Measurements from ENCODE around the gene LDLRAD4. TPM values are rescaled to one million over a fixed set of nuclear protein-coding genes. Genes with fewer than 3 reads are reported as not detected.
A peak's percentile ranks its signal among the peaks of the same experiment; 100 is the strongest.

The LDLRAD4 gene
- total RNA-seq, 1 donor = under 0.01 TPM

GRCh38 chr18:13180614-13181375 is 37.8 kb upstream of the LDLRAD4 start:
- no peak for DNase-seq (ENCODE audit: insufficient read length, low spot score, missing footprints)
- Histone ChIP-seq H3K4me2 (ENCODE audit: insufficient read depth, low read length) (no peak overlapping the region), H3K27ac (ENCODE audit: low read depth, low read length) (no peak overlapping the region), H3K4me1 (ENCODE audit: insufficient read depth, low read length) (no peaks in the 10 kb centered on the region), H2AFZ (ENCODE audit: low read length) (no peak overlapping the region), H3K9me3 (ENCODE audit: low read depth, low read length) (no peaks in the 10 kb centered on the region), H3K79me2 (ENCODE audit: insufficient read depth, low read length) (no peaks in the 10 kb centered on the region), H3K36me3 (ENCODE audit: insufficient read depth, low read length) (no peaks in the 10 kb centered on the region), H4K20me1 (ENCODE audit: insufficient read depth, low read length) (no peaks in the 10 kb centered on the region), H3K4me3 (ENCODE audit: insufficient read depth, low read length) (no peak overlapping the region), H3K27me3 (ENCODE audit: insufficient read depth, low read length) (peaks cover 11% of the 10 kb centered on the region)
- TF ChIP-seq CTCF (IDR thresholded peaks at IDR 0.05; ENCODE audit: extremely low read depth, low read depth, low read length) = no peak

DNA sequence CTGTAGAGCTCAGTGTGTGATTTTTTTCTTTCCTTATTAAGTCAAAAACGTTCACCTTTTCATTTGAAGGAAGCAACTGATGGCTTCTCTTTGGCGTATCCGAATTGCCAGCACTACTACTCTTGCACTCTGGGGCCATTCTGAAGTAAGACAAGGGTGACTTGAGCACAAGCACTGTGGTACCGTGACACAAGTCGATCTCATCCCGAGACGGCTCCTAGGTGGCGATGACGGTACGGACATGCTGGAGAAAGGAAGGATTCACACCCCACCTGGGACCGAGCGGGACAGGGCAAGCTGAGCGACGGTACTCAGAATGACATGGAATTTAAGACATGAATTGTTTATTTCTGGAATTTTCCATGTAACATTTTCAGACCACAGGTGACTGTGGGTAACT is 36.8 kb upstream of the LDLRAD4 start:
- Histone ChIP-seq H3K9me3 (ENCODE audit: low read depth, low read length) (no peaks in the 10 kb centered on the region), H3K4me1 (ENCODE audit: insufficient read depth, low read length) (no peaks in the 10 kb centered on the region), H2AFZ (ENCODE audit: low read length) (no peak overlapping the region), H3K4me3 (ENCODE audit: insufficient read depth, low read length) (no peak overlapping the region), H3K79me2 (ENCODE audit: insufficient read depth, low read length) (no peaks in the 10 kb centered on the region), H4K20me1 (ENCODE audit: insufficient read depth, low read length) (no peaks in the 10 kb centered on the region), H3K27ac (ENCODE audit: low read depth, low read length) (no peak overlapping the region), H3K36me3 (ENCODE audit: insufficient read depth, low read length) (no peaks in the 10 kb centered on the region), H3K27me3 (ENCODE audit: insufficient read depth, low read length) (peaks cover 11% of the 10 kb centered on the region), H3K4me2 (ENCODE audit: insufficient read depth, low read length) (no peak overlapping the region)
- no peak for DNase-seq (ENCODE audit: insufficient read length, low spot score, missing footprints)
- TF ChIP-seq CTCF (IDR thresholded peaks at IDR 0.05; ENCODE audit: extremely low read depth, low read depth, low read length) = no peak

DNA sequence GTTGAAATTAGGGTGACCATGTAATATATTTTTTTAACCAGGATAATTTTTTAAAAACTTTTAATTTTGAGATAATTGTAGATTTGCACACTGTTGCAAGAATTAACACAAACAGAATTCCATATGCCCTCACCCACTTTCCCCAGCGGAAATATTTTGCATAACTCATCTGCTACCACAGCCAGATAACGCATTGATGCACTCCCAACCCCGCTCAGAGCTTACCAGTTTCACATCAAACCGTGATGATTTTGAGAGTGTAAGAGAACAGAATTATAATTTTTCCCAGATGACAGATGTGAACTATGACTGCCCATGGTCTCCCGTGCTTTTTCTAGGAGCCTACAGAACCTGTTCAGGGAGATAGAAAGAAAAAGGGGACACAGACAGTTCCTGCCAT is 35.2 kb upstream of the LDLRAD4 start:
- H3K36me3 ChIP-seq (ENCODE audit: insufficient read depth, low read length) = no peaks in the 10 kb centered on the region
- no peaks in the 10 kb centered on the region for H3K9me3 ChIP-seq (ENCODE audit: low read depth, low read length)
- H3K27ac ChIP-seq (ENCODE audit: low read depth, low read length) = no peak overlapping the region
- peaks cover 11% of the 10 kb centered on the region for H3K27me3 ChIP-seq (ENCODE audit: insufficient read depth, low read length)
- H3K79me2 ChIP-seq (ENCODE audit: insufficient read depth, low read length) = no peaks in the 10 kb centered on the region
- H3K4me3 ChIP-seq (ENCODE audit: insufficient read depth, low read length) = no peak overlapping the region
- no peaks in the 10 kb centered on the region for H3K4me1 ChIP-seq (ENCODE audit: insufficient read depth, low read length)
- H2AFZ ChIP-seq (ENCODE audit: low read length) = no peak overlapping the region
- DNase-seq (ENCODE audit: insufficient read length, low spot score, missing footprints) = peak; percentile 45
- TF ChIP-seq CTCF (IDR thresholded peaks at IDR 0.05; ENCODE audit: extremely low read depth, low read depth, low read length) = no peak
- no peak overlapping the region for H3K4me2 ChIP-seq (ENCODE audit: insufficient read depth, low read length)
- no peaks in the 10 kb centered on the region for H4K20me1 ChIP-seq (ENCODE audit: insufficient read depth, low read length)

- Histone ChIP-seq H4K20me1 (ENCODE audit: insufficient read depth, low read length) (no peaks in the 10 kb centered on the region), H2AFZ (ENCODE audit: low read length) (no peak overlapping the region), H3K4me2 (ENCODE audit: insufficient read depth, low read length) (no peak overlapping the region), H3K4me1 (ENCODE audit: insufficient read depth, low read length) (no peaks in the 10 kb centered on the region), H3K4me3 (ENCODE audit: insufficient read depth, low read length) (no peak overlapping the region), H3K27ac (ENCODE audit: low read depth, low read length) (no peak overlapping the region), H3K9me3 (ENCODE audit: low read depth, low read length) (no peaks in the 10 kb centered on the region), H3K27me3 (ENCODE audit: insufficient read depth, low read length) (peaks cover 11% of the 10 kb centered on the region), H3K79me2 (ENCODE audit: insufficient read depth, low read length) (no peaks in the 10 kb centered on the region), H3K36me3 (ENCODE audit: insufficient read depth, low read length) (no peaks in the 10 kb centered on the region)
- no peak for TF ChIP-seq CTCF (IDR thresholded peaks at IDR 0.05; ENCODE audit: extremely low read depth, low read depth, low read length)
- DNase-seq (ENCODE audit: insufficient read length, low spot score, missing footprints) = no peak
Observed at GRCh38 chr18:13183790-13184189, 34.8 kb upstream of the LDLRAD4 start.
